Colonic mucosa (tissue), 4 donors: ENCODE results near the gene NLRP1. TPM values are rescaled to one million over a fixed set of nuclear protein-coding genes. Genes with fewer than 3 reads are reported as not detected.
A peak's percentile ranks its signal among the peaks of the same experiment; 100 is the strongest.

Source experiments
- DNase-seq: peaks from one replicate; pipeline ENCODE4 v3.0.0-alpha.2; 2020
- H3K27ac ChIP-seq: fragments of 200-600 bp; one replicate; pipeline ENCODE4 v1.8.0; 2021
- H3K27me3 ChIP-seq: fragments of 200-600 bp; one replicate; pipeline ENCODE4 v1.8.0; 2021
- H3K36me3 ChIP-seq: fragments of 200-600 bp; one replicate; pipeline ENCODE4 v1.8.0; 2021
- H3K4me1 ChIP-seq: fragments of 200-600 bp; one replicate; pipeline ENCODE4 v1.8.0; 2021; ENCODE audit warnings: mild to moderate bottlenecking
- H3K4me3 ChIP-seq: fragments of 200-600 bp; one replicate; pipeline ENCODE4 v1.8.0; 2021
- H3K9ac ChIP-seq, 2 donors: one replicate each; pipeline ENCODE4 v1.7.0; 2013; ENCODE audit warnings: control low read depth in 2 of 2, low read depth in 2 of 2, low read length in 2 of 2
- H3K9me3 ChIP-seq: fragments of 200-600 bp; one replicate; pipeline ENCODE4 v1.8.0; 2021
- intact Hi-C: fragments of 100-400 bp; cut with DNase I; formaldehyde crosslinking; loops from one replicate; pipeline ENCODE4 v1.14.1; 2022
- total RNA-seq, 2 donors: library from RNA; stranded (reverse); fragmentation: NEBNext Ultra II Directional in 1 of 2; extraction: Animal tissue kit (Norgen Biotek cat#: 25700) in 1 of 2; gene quantifications; one replicate each; pipeline ENCODE4 v1.2.1, GENCODE V29; 2021
- TF ChIP-seq, protein P1 (sequence below): fragments of 200-600 bp; IDR thresholded peaks from one replicate; pipeline ENCODE4 v1.8.0; 2022; ENCODE audit warnings: antibody characterized with exemption, mild to moderate bottlenecking
- donor health status: healthy.
- donor health status: DM: no; HTN: no; CAD: no.
- donor health status: DM: no; HTN: no; CAD: no.

NLRP1 gene
- total RNA-seq, 2 donors from 2014 or later, result 5.1 to 7.2 TPM

DNA sequence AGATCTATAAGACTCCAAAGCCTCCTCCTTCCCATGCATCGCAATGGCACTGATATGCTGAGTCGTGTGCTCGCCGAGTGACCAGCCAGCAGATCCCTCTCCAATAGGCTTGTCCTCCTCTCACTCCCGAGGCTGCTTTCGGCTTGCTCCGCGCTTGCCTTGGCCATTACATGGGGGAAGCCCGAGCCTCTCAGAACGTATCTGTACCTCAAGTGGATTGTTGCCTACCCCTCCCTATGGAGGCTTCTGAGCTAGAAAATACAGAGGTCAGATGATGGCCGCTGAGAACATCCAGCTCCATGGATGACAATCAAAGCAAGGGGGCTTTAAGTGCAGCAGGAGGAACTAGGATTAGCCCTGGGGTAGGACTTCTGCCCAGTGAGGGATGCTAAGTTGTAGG, 7.7 kb upstream of the NLRP1 start:
- no peak for DNase-seq
- intact Hi-C loops, result loop anchor here (2.0 to 5.0 kb wide), 2 partner anchors 115 to 845 kb away; partner anchors contain the start of gene AIPL1
- H3K9me3 ChIP-seq, result no peaks in the 10 kb centered on the region
- no peak overlapping the region for H3K27ac ChIP-seq
- no peak overlapping the region for H3K9ac ChIP-seq
- no peaks in the 10 kb centered on the region for H3K27me3 ChIP-seq
- no peak overlapping the region for H3K4me3 ChIP-seq
- H3K36me3 ChIP-seq, result no peaks in the 10 kb centered on the region
- TF ChIP-seq, protein P1, sequence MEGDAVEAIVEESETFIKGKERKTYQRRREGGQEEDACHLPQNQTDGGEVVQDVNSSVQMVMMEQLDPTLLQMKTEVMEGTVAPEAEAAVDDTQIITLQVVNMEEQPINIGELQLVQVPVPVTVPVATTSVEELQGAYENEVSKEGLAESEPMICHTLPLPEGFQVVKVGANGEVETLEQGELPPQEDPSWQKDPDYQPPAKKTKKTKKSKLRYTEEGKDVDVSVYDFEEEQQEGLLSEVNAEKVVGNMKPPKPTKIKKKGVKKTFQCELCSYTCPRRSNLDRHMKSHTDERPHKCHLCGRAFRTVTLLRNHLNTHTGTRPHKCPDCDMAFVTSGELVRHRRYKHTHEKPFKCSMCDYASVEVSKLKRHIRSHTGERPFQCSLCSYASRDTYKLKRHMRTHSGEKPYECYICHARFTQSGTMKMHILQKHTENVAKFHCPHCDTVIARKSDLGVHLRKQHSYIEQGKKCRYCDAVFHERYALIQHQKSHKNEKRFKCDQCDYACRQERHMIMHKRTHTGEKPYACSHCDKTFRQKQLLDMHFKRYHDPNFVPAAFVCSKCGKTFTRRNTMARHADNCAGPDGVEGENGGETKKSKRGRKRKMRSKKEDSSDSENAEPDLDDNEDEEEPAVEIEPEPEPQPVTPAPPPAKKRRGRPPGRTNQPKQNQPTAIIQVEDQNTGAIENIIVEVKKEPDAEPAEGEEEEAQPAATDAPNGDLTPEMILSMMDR, result no peak
- H3K4me1 ChIP-seq, result no peaks in the 10 kb centered on the region

DNA sequence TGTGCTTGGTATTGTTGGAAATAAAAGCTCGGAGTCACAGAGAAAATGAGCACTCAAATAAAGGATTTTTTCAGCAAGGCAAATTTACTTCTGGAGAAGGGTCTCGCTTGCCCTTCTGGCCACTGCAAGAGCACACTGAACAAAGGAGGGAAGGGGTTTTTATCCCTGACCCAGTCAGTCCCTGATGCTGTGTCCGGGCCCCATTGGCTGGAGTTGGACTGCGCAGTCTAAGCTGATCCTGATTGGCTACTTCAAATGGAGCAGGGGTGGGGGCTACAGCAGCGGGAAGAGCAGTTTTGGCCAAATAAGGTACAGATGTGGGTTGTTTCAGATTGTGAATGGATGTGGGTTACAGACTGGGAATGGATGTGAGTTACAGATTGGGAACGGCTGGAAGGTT, 4.3 kb upstream of the NLRP1 start:
- no peak overlapping the region for H3K27ac ChIP-seq
- TF ChIP-seq, protein P1, result no peak
- intact Hi-C loops, result no loop called here
- no peaks in the 10 kb centered on the region for H3K9me3 ChIP-seq
- no peak for DNase-seq
- H3K4me3 ChIP-seq, result no peak overlapping the region
- no peaks in the 10 kb centered on the region for H3K4me1 ChIP-seq
- no peaks in the 10 kb centered on the region for H3K36me3 ChIP-seq
- H3K27me3 ChIP-seq, result no peaks in the 10 kb centered on the region
- no peak overlapping the region for H3K9ac ChIP-seq

DNA sequence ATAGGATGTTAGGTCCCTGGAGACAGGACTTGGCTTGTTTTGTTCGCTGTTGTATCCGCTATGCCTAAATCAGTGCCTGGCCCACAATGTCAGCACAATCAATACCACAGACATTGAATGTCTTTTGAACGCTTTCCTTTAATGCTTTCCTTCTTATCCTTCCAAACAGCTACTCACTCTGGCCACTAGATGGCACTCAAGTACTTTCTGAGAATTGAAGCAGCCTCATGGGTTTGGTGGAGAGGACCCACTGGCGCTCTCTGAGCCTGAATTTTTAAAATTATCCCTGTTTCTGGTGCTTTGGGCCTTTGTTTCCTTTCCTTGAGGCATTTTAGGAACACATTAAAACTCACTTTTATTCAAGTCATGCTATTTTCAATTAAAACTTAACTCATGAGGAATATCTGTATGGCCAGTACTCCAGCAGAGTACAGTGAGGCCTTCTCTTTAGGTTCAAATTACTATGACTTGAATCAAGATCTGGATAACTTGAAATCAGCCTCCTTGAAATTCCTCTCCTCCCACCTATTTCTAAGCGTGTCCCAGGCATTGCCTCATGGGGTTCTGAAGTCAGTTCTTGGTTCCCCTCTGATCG, 3.2 kb upstream of the NLRP1 start:
- Histone ChIP-seq H3K36me3 (no peaks in the 10 kb centered on the region), H3K4me3 (no peak overlapping the region), H3K9me3 (no peaks in the 10 kb centered on the region), H3K4me1 (peaks cover 3% of the 10 kb centered on the region), H3K9ac (no peak overlapping the region), H3K27me3 (no peaks in the 10 kb centered on the region), H3K27ac (no peak overlapping the region)
- DNase-seq, result peak; percentile 45
- intact Hi-C loops, result no loop called here
- TF ChIP-seq, protein P1, result peak; percentile 97

DNA sequence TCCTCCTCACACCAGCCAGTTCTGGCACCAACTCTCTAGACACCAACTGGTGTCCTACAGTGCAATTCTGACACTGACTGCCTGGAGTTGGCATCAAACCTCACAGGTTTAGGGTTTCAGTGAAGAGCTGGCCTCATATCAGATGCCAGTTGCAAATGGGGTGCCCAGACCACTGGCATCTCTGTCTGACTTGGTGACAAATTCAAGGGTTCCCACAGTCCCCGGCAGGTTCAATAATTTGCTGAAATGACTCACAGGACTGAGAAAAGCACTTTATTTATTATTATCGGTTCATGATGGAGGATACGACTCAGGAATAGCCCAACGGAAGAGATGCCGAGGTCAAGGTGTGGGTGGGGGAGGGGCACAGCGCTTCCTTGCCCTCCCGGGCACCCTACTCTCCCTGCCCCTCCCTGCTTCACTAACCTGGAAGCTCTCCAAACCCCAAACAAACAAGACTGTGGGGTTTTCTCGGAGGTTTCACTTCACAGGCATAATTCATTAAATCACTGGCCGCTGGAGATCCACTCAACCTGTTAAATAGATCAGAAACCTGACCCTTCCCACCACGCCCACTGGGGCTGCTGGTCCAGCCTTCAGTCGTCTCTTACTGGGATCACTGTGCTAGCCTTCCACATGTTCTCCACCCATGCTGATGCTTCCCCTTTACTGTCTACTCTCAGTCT, 1.7 kb upstream of the NLRP1 start:
- DNase-seq, result no peak
- peaks cover 3% of the 10 kb centered on the region for H3K4me1 ChIP-seq
- TF ChIP-seq, protein P1, result no peak
- H3K4me3 ChIP-seq, result no peak overlapping the region
- H3K27ac ChIP-seq, result no peak overlapping the region
- H3K27me3 ChIP-seq, result no peaks in the 10 kb centered on the region
- no peaks in the 10 kb centered on the region for H3K9me3 ChIP-seq
- intact Hi-C loops, result loop anchor here (1.0 kb wide), 1 partner anchor 836 kb away; no protein-coding TSS in a partner anchor
- no peaks in the 10 kb centered on the region for H3K36me3 ChIP-seq
- H3K9ac ChIP-seq, result no peak overlapping the region

DNA sequence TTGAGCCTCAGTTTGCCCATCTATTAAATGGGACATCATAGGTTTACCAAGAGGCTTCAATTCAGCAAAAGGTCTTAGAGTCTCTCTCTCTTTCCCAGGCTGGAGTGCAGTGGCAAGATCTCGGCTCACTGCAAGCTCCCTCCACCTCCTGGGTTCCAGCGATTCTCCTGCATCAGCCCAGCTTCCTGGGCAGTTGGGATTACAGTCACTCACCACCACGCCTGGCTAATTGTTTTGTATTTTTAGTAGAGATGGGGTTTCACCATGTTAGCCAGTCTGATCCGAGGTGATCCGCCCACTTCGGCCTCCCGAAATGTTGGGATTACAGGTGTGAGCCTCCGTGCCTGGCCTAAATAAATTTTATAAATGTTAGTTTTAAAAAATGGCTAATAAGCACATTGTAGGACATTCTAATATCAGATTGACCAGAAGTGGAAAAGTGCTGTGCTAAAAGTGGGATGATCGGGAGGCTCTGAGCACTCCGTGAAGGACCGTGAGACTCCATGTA, 1.0 kb upstream of the NLRP1 start:
- no peaks in the 10 kb centered on the region for H3K9me3 ChIP-seq
- H3K27me3 ChIP-seq, result no peaks in the 10 kb centered on the region
- no peak for DNase-seq
- H3K4me3 ChIP-seq, result no peak overlapping the region
- H3K27ac ChIP-seq, result peak overlapping the region; percentile 72
- peaks cover 3% of the 10 kb centered on the region for H3K4me1 ChIP-seq
- TF ChIP-seq, protein P1, result no peak
- no peaks in the 10 kb centered on the region for H3K36me3 ChIP-seq
- no peak overlapping the region for H3K9ac ChIP-seq
- intact Hi-C loops, result no loop called here
